ENCODE results near the gene C1S.

DNA sequence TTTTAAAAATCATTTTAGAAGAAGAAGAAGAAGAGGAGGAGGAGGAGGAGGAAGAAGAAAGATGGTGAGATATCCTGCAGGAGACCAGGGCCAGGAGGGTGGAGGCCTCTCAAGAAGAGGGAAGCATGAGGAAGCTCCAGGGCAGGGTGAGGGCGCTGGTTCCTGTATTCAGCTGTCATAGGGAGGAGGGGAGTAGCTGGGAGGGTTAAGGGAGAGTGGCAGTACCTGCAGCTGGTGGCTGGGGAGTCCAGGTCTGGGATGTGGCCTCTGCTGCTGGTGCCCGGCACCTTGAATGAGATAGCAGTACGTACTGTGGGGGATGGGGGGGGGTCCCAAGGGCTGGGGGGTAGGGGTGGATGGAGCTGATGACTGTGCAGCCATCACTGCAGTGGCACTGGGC lies 58.4 kb downstream of the C1S start:
- TF ChIP-seq CTCF (IDR thresholded peaks at IDR 0.05; ENCODE audit: poor library complexity) (no peak), EZH2 (IDR thresholded peaks at IDR 0.05; ENCODE audit: borderline replicate concordance) (no peak)
